WTC11 (cell line): ENCODE results near the gene RD3L. TPM values are rescaled to one million over a fixed set of nuclear protein-coding genes. Genes with fewer than 3 reads are reported as not detected.

Experiments
- EMX1 ChIP-seq: fragments of 250-450 bp; sonication (Bioruptor Pico); IDR thresholded peaks from 2 replicates; pipeline ENCODE4 v1.8.0; 2021; ENCODE audit warnings: mild to moderate bottlenecking
- ESRRA ChIP-seq: sonication (generic); formaldehyde crosslinking; IDR thresholded peaks from 2 replicates; pipeline ENCODE4 v1.8.1; 2022; ENCODE audit warnings: mild to moderate bottlenecking, missing genetic modification reagents, borderline replicate concordance
- FOXK1 ChIP-seq: sonication (generic); formaldehyde crosslinking; IDR thresholded peaks from 2 replicates; pipeline ENCODE4 v1.8.0; 2022; ENCODE audit warnings: mild to moderate bottlenecking, moderate library complexity, missing genetic modification reagents
- FOXP1 ChIP-seq: sonication (generic); formaldehyde crosslinking; IDR thresholded peaks from 2 replicates; pipeline ENCODE4 v1.8.0; 2022; ENCODE audit warnings: missing genetic modification reagents, mild to moderate bottlenecking, moderate library complexity, borderline replicate concordance
- GTF2I ChIP-seq: fragments of 250-450 bp; sonication (Bioruptor Pico); conservative IDR thresholded peaks from 2 replicates; pipeline ENCODE4 v1.4.0; 2021; ENCODE audit warnings: mild to moderate bottlenecking
- MYBL2 ChIP-seq: sonication (generic); formaldehyde crosslinking; IDR thresholded peaks from 2 replicates; pipeline ENCODE4 v1.8.1; 2023; ENCODE audit warnings: mild to moderate bottlenecking, moderate library complexity, missing genetic modification reagents
- NFATC4 ChIP-seq: fragments of 250-450 bp; sonication (Bioruptor Pico); IDR thresholded peaks from 2 replicates; pipeline ENCODE4 v1.9.0; 2021; ENCODE audit warnings: mild to moderate bottlenecking
- NFE2L1 ChIP-seq: sonication (generic); formaldehyde crosslinking; IDR thresholded peaks from 2 replicates; pipeline ENCODE4 v1.8.1; 2023; ENCODE audit warnings: missing genetic modification reagents
- SP1 ChIP-seq: sonication (generic); formaldehyde crosslinking; conservative IDR thresholded peaks from 2 replicates; pipeline ENCODE4 v1.8.1; 2022; ENCODE audit warnings: missing genetic modification reagents
- TEAD1 ChIP-seq: sonication (generic); formaldehyde crosslinking; IDR thresholded peaks from 2 replicates; pipeline ENCODE4 v1.8.0; 2022; ENCODE audit warnings: mild to moderate bottlenecking, missing genetic modification reagents
- total RNA-seq: library from RNA; stranded (reverse); gene quantifications from 3 replicates; pipeline ENCODE4 v1.2.3, GENCODE V29; 2021
- TF ChIP-seq, protein P1 (sequence below): sonication (generic); formaldehyde crosslinking; IDR thresholded peaks from 2 replicates; pipeline ENCODE4 v1.8.0; 2022; ENCODE audit warnings: mild to moderate bottlenecking, missing genetic modification reagents
- TF ChIP-seq, protein P2 (sequence below): fragments of 250-450 bp; sonication (Bioruptor Pico); IDR thresholded peaks from 2 replicates; pipeline ENCODE4 v1.8.0; 2021; ENCODE audit warnings: mild to moderate bottlenecking
- TF ChIP-seq, protein P3 (sequence below): sonication (generic); formaldehyde crosslinking; IDR thresholded peaks from 2 replicates; pipeline ENCODE4 v1.8.1; 2022; ENCODE audit warnings: low read depth, mild to moderate bottlenecking, moderate library complexity, missing genetic modification reagents, borderline replicate concordance
- TF ChIP-seq, protein P4 (sequence below): sonication (generic); formaldehyde crosslinking; IDR thresholded peaks from 2 replicates; pipeline ENCODE4 v1.8.1; 2023; ENCODE audit warnings: mild to moderate bottlenecking, missing genetic modification reagents, borderline replicate concordance
- TF ChIP-seq, protein P5 (sequence below): sonication (generic); formaldehyde crosslinking; conservative IDR thresholded peaks from 2 replicates; pipeline ENCODE4 v1.8.1; 2022; ENCODE audit warnings: mild to moderate bottlenecking, missing genetic modification reagents
- TF ChIP-seq, protein P6 (sequence below): sonication (generic); formaldehyde crosslinking; IDR thresholded peaks from 2 replicates; pipeline ENCODE4 v1.8.0; 2023; ENCODE audit warnings: missing genetic modification reagents, mild to moderate bottlenecking, borderline replicate concordance
- TF ChIP-seq, protein P7 (sequence below): fragments of 200-600 bp; IDR thresholded peaks from 2 replicates; pipeline ENCODE4 v1.8.0; 2022; ENCODE audit warnings: antibody characterized with exemption
- TF ChIP-seq, protein P8 (sequence below): sonication (generic); formaldehyde crosslinking; IDR thresholded peaks from 2 replicates; pipeline ENCODE4 v1.8.0; 2022; ENCODE audit warnings: mild to moderate bottlenecking, missing genetic modification reagents
- TF ChIP-seq, protein P9 (sequence below): sonication (generic); formaldehyde crosslinking; IDR thresholded peaks from 2 replicates; pipeline ENCODE4 v1.8.0; 2022; ENCODE audit warnings: mild to moderate bottlenecking, missing genetic modification reagents

Gene RD3L
- total RNA-seq, 1 experiment from 2014 or later = not detected

DNA sequence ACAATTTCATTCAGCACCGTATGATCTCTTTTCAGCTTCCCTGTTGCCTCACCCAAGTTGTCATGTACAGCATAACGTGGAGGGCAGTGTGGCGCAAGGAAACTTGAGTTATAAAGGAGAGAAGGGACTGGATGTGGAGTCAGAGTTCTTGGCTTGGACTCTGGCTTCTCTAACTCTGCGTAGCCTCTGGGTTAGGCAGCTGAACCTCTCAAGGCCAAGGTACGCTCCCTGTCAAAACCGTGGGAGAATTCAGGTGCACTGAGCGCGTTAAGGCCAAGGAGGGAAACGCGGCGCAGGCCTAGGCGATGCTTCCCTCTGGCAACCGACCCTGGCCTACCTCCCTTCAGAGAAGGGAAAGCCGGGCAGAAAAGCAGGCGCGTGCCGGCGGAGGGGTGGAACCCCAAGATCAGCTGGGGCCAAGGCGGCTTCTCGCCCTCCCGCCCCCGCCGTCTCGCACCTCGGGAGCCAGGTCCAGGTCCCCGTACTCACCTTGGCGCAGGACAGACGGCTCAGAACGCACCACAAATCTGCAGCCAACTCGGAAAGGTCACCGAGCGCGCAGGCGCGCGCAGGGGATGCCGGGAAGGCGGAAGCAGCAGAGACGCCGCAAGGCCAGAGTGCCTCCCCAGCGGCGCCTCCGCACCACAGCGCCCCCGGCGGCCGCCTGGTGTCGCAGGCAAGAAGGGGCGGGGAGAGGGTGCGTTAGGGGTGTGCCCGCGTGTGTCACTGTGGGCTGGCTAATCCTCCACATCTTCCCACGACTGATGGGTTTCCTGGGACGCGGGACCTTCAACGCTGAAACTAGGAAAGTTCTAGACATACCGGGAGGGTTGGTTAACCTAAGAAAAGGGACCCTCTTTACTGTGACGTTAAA lies 21.1 kb downstream of the RD3L start (continued):
- TF ChIP-seq, protein P1, sequence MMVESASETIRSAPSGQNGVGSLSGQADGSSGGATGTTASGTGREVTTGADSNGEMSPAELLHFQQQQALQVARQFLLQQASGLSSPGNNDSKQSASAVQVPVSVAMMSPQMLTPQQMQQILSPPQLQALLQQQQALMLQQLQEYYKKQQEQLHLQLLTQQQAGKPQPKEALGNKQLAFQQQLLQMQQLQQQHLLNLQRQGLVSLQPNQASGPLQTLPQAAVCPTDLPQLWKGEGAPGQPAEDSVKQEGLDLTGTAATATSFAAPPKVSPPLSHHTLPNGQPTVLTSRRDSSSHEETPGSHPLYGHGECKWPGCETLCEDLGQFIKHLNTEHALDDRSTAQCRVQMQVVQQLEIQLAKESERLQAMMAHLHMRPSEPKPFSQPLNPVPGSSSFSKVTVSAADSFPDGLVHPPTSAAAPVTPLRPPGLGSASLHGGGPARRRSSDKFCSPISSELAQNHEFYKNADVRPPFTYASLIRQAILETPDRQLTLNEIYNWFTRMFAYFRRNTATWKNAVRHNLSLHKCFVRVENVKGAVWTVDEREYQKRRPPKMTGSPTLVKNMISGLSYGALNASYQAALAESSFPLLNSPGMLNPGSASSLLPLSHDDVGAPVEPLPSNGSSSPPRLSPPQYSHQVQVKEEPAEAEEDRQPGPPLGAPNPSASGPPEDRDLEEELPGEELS (CRISPR knock-in tag) = peak; percentile 66; the same call in 1 of the 2 replicates
- TF ChIP-seq ESRRA = peak; percentile 90
- no peak for TF ChIP-seq GTF2I (CRISPR knock-in tag)
- peak; percentile 64; the same call in 1 of the 2 replicates for TF ChIP-seq MYBL2 (CRISPR knock-in tag)
- TF ChIP-seq, protein P2, sequence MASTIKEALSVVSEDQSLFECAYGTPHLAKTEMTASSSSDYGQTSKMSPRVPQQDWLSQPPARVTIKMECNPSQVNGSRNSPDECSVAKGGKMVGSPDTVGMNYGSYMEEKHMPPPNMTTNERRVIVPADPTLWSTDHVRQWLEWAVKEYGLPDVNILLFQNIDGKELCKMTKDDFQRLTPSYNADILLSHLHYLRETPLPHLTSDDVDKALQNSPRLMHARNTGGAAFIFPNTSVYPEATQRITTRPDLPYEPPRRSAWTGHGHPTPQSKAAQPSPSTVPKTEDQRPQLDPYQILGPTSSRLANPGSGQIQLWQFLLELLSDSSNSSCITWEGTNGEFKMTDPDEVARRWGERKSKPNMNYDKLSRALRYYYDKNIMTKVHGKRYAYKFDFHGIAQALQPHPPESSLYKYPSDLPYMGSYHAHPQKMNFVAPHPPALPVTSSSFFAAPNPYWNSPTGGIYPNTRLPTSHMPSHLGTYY (CRISPR knock-in tag) = no peak
- TF ChIP-seq EMX1 (CRISPR knock-in tag) = 0 out of 2 replicates have a peak, but pooled peaks have one; percentile 15
- TF ChIP-seq, protein P3, sequence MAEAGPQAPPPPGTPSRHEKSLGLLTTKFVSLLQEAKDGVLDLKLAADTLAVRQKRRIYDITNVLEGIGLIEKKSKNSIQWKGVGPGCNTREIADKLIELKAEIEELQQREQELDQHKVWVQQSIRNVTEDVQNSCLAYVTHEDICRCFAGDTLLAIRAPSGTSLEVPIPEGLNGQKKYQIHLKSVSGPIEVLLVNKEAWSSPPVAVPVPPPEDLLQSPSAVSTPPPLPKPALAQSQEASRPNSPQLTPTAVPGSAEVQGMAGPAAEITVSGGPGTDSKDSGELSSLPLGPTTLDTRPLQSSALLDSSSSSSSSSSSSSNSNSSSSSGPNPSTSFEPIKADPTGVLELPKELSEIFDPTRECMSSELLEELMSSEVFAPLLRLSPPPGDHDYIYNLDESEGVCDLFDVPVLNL (CRISPR knock-in tag) = no peak
- peak; percentile 61; the same call in 1 of the 2 replicates for TF ChIP-seq FOXK1 (CRISPR knock-in tag)
- peak; percentile 63; the same call in 1 of the 2 replicates for TF ChIP-seq FOXP1
- TF ChIP-seq, protein P4, sequence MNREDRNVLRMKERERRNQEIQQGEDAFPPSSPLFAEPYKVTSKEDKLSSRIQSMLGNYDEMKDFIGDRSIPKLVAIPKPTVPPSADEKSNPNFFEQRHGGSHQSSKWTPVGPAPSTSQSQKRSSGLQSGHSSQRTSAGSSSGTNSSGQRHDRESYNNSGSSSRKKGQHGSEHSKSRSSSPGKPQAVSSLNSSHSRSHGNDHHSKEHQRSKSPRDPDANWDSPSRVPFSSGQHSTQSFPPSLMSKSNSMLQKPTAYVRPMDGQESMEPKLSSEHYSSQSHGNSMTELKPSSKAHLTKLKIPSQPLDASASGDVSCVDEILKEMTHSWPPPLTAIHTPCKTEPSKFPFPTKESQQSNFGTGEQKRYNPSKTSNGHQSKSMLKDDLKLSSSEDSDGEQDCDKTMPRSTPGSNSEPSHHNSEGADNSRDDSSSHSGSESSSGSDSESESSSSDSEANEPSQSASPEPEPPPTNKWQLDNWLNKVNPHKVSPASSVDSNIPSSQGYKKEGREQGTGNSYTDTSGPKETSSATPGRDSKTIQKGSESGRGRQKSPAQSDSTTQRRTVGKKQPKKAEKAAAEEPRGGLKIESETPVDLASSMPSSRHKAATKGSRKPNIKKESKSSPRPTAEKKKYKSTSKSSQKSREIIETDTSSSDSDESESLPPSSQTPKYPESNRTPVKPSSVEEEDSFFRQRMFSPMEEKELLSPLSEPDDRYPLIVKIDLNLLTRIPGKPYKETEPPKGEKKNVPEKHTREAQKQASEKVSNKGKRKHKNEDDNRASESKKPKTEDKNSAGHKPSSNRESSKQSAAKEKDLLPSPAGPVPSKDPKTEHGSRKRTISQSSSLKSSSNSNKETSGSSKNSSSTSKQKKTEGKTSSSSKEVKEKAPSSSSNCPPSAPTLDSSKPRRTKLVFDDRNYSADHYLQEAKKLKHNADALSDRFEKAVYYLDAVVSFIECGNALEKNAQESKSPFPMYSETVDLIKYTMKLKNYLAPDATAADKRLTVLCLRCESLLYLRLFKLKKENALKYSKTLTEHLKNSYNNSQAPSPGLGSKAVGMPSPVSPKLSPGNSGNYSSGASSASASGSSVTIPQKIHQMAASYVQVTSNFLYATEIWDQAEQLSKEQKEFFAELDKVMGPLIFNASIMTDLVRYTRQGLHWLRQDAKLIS = no peak
- TF ChIP-seq, protein P5, sequence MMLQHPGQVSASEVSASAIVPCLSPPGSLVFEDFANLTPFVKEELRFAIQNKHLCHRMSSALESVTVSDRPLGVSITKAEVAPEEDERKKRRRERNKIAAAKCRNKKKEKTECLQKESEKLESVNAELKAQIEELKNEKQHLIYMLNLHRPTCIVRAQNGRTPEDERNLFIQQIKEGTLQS (CRISPR knock-in tag) = no peak
- TF ChIP-seq NFATC4 (CRISPR knock-in tag) = no peak
- TF ChIP-seq, protein P6, sequence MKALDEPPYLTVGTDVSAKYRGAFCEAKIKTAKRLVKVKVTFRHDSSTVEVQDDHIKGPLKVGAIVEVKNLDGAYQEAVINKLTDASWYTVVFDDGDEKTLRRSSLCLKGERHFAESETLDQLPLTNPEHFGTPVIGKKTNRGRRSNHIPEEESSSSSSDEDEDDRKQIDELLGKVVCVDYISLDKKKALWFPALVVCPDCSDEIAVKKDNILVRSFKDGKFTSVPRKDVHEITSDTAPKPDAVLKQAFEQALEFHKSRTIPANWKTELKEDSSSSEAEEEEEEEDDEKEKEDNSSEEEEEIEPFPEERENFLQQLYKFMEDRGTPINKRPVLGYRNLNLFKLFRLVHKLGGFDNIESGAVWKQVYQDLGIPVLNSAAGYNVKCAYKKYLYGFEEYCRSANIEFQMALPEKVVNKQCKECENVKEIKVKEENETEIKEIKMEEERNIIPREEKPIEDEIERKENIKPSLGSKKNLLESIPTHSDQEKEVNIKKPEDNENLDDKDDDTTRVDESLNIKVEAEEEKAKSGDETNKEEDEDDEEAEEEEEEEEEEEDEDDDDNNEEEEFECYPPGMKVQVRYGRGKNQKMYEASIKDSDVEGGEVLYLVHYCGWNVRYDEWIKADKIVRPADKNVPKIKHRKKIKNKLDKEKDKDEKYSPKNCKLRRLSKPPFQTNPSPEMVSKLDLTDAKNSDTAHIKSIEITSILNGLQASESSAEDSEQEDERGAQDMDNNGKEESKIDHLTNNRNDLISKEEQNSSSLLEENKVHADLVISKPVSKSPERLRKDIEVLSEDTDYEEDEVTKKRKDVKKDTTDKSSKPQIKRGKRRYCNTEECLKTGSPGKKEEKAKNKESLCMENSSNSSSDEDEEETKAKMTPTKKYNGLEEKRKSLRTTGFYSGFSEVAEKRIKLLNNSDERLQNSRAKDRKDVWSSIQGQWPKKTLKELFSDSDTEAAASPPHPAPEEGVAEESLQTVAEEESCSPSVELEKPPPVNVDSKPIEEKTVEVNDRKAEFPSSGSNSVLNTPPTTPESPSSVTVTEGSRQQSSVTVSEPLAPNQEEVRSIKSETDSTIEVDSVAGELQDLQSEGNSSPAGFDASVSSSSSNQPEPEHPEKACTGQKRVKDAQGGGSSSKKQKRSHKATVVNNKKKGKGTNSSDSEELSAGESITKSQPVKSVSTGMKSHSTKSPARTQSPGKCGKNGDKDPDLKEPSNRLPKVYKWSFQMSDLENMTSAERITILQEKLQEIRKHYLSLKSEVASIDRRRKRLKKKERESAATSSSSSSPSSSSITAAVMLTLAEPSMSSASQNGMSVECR (CRISPR knock-in tag) = peak; percentile 92
- TF ChIP-seq, protein P7, sequence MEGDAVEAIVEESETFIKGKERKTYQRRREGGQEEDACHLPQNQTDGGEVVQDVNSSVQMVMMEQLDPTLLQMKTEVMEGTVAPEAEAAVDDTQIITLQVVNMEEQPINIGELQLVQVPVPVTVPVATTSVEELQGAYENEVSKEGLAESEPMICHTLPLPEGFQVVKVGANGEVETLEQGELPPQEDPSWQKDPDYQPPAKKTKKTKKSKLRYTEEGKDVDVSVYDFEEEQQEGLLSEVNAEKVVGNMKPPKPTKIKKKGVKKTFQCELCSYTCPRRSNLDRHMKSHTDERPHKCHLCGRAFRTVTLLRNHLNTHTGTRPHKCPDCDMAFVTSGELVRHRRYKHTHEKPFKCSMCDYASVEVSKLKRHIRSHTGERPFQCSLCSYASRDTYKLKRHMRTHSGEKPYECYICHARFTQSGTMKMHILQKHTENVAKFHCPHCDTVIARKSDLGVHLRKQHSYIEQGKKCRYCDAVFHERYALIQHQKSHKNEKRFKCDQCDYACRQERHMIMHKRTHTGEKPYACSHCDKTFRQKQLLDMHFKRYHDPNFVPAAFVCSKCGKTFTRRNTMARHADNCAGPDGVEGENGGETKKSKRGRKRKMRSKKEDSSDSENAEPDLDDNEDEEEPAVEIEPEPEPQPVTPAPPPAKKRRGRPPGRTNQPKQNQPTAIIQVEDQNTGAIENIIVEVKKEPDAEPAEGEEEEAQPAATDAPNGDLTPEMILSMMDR = peak; percentile 96
- TF ChIP-seq, protein P8, sequence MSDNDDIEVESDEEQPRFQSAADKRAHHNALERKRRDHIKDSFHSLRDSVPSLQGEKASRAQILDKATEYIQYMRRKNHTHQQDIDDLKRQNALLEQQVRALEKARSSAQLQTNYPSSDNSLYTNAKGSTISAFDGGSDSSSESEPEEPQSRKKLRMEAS = peak; percentile 82
- TF ChIP-seq SP1 (CRISPR knock-in tag) = peak; percentile 88
- TF ChIP-seq TEAD1 = no peak; the same call in 1 of the 2 replicates
- TF ChIP-seq, protein P9, sequence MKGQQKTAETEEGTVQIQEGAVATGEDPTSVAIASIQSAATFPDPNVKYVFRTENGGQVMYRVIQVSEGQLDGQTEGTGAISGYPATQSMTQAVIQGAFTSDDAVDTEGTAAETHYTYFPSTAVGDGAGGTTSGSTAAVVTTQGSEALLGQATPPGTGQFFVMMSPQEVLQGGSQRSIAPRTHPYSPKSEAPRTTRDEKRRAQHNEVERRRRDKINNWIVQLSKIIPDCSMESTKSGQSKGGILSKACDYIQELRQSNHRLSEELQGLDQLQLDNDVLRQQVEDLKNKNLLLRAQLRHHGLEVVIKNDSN (CRISPR knock-in tag) = peak; percentile 39; the same call in 1 of the 2 replicates
- TF ChIP-seq NFE2L1 (CRISPR knock-in tag) = 0 out of 2 replicates have a peak, but pooled peaks have one; percentile 54
